NCI-H1105 (cell line): ENCODE results near the gene PDE2A.

ENCODE experiments used
- DNase-seq: peaks from one replicate; lab custom pipeline; 2025; lab: John Stamatoyannopoulos, UW

The PDE2A gene

DNA sequence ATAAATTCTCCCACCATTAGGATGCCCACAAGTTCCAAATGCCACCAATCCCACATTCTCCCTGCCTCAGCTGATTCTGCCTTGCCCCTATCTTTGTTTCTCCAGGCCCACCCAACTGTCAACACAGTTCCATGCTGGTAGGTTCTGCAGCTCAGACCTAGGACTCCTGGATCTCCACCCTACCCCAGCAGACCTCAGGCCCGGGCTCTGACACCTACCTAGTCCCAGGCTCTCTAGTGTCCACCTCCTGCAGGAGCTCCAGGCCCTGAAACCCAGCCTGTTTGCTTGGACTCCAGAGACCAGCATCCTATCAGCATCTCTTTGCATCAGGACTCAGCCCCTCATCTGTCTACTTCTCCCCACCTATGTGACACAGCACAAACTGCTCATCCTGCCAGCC lies 86.5 kb downstream of the PDE2A start:
- DNase-seq: no peak

DNA sequence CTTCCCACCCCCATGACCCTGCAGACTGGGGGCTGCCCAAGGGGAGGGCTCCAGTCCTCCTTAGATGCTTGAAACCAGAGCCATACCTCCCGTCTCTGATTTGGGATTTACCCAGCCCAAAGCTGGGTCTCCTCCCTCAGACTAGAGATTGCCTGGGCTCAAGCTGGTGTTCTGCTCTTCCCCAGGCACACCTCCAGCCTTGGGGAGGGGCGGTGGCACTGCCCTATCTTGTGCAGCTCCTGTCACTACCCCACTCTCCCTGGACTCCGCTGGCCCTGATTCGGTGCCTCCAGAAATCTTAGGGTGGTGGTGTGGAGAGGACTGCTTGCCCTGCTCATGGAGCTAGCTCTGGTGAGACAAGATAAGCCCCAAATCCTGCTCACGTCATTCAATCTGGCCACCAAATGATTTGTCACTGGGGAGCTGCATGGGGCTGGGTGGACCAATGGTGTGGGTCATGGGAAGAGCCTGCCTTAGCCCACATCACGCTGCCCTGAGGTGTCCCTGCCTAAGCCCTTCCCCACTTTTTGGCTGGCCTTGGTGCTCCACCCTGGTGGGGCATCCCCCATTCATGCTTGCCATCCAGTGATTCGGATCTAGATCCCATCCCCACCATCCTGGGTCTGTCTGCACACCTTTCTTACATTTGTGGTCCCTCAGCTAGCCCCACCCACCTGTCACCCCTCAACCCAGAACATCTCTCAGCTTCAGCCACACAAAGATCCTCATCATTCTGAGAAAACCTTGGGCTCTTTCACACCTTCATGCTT lies 87.7 kb downstream of the PDE2A start:
- no peak for DNase-seq

DNA sequence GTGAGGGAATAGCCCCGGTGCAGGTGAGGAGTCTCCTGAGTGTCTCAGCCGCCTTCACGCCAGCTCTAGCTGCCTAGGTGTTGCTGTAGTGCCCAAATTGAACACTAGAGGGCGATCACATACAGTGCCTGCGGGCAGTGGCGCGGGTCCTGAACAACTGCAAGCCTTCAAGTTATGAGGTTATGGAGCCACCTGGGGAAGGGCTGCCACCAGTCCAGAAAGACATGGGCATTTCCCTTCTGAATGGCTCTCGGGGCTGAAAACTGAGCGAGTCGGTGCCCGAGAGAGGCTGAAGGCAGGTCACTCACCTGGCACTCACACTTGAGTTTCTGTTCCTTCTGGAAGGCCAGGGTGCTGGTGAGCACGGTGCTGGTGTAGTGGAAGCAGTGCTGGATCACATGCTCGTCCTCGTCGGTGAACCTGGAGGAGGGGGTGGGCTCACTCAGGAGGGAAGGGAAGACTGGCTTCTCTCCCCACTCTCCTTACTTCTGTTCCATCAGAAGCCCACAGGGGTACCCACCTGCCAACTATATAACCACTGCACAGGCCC lies 88.4 kb downstream of the PDE2A start:
- peak; percentile 64 for DNase-seq

DNA sequence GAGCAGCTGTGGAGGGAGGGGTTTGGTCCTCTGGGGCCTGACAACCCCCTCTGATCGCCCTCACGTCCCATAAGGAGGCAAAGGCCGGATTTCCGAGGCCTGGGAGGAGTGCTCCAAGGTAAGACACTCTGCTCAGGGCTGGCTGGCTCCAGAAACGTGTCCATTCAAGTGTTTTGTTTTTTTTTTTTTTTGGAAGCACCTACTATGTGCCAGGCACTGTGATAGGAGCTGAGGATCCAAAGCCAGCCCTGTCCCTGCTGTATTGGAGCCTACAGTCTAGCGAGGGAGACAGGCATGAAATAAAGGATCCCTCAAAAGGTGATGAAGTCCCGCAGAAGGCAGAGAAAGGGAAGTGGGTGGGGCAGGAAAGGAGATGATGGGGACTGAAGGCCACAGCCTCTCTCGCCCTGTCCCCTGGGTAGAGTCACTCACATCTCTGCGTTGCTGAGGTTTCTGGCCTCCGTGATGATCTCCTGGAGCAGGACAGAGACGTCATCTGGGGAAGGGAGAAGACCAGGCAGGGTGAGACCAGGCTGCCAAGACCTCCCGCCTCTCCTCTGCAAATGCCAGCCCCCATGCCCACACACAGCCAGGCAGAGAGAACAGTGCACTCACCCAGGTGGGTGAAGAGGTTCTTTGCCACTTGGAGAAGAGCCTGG lies 89.2 kb downstream of the PDE2A start:
- DNase-seq: no peak

DNA sequence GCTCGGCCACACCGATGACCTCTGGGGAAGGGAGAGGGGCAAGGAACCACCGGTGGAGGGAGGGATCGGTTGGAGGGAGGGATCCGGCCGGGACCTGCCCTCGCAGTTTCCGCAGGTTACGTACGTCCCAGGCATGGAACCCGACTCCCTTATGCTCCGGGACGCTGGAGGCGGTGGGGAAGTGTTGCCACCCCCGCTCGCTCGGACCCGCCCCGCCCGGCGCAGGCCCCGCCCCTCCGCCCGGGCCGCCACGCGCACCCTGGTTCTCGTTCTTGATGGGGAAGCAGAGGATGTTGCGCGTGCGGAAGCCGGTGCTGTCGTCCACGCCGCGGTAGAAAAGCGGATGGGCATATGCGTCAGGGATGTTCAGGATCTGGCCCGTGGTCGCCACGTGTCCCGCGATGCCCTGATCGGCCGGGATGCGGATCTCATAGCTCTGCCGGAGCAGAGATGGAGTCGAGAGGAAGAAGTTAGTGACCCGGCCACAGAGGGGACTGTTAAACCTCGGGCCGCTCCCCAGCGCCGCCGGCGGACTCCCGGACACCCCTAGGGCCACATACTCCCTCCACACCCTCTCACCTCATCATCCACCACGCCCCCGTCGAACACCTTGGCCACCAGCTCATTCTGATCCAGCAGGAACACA lies 89.8 kb downstream of the PDE2A start:
- no peak for DNase-seq

DNA sequence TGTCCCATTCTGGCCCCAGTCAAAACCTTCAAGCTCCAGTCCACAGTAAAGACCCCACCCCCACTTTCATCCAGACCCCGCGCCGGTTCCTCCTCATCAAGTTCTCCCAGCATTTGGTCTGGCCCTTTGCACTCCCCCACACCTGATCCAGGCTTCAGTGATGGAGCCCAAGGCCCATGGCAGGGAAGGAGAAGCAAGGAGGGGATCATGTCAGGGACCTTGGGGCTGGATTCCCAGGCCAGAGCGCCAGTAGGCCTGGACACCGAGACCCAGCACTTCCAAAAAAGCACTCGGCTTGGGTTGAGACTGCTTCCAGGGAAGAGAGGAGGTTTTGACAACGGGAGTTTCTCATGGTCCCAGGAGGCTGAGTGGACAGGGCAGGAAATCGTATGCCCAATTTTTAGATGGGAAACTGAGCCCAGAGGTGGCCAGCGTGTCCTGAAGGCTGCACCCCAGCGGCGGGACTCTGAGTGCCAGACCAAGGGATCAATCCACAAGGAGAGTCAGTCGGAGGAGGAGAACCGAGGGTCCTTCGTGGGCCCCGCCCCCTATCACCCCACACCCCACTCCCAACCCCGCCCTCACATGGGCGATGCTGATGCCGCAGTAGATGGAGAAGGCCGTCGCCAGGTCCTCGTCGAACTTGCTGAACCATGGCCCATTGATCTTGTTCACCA lies 90.5 kb downstream of the PDE2A start:
- no peak for DNase-seq

DNA sequence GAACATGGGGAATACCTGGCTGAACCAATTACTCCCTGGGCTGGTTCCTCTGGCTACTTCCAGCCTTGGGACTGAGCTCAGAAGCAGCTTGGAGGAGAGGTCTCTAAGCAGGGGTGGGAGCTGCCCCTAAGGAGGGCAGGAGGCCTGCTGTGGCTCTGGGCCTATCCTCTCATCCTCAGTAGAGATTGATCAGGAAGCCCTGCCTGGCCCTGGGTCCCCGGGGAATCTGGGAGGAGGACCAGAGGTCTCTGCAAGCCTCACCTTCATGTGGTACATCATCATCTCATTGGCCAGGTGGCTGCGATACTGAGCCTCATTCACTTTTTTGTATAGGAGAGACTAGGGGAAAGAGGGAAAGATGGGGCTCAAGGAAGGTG lies 91.1 kb downstream of the PDE2A start:
- no peak for DNase-seq

DNA sequence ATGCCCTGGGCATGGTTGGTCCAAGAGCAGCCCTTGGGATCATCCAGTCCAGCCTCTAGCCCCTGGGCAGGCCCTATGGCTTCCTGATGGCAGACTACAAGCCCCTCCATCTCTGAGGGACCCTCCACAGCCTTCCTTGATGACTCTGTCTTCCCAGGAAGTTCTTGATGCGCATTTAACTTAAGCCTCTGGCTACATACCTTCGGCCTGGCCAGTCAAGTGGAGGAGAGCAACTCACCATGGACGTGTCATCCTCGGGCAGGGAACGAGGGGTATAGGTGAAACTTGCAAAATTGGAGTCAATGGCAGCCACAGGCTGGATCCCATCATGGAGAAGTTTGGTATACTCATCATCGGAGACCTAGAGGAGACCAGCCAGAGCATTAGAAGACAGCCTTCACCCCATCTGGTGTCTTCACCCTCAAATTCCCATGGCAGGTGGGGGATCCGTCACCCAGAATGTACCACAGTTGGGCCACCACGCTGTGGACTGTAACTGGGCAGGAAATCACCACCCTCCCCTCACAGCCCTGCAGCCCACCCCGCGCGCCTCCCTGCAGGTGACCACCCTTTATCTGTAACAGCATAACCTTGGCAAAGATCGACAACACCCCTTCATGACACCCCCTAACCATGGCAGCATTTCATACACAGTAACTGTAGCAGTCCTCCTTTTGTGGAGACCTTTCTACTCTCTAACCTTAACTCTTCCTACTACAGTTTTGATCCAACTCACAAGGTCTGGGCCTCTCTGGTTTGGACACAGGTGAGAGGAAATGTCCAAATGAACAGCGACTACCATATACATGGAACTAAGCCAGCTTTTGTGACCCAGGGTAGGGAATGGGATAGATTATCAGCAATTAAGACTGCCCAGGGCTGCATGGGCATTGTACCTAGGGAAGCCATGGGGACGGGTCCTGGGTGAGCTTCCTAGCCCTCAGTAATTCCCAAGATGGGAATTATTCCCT lies 91.7 kb downstream of the PDE2A start:
- DNase-seq: no peak

DNA sequence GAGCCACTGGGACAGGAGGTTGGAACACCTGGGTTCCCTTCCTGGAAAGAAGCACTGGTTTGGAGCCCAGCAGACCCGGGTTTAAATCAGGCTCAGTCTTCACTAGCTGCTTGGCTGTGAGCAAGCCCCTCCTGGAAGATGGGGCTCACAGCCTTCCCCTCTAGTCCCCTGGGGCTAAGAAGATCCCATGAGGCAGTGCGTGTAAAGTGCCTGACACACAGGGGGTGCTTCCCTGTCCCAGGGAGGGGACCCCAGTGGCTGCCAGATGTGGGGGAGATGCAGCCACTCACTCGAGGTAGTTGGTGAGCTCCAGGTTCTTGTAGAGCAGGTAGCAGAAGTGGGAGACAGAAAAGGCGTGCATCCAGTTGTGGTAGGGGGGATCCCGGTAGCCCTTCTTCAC lies 93.2 kb downstream of the PDE2A start:
- no peak for DNase-seq

DNA sequence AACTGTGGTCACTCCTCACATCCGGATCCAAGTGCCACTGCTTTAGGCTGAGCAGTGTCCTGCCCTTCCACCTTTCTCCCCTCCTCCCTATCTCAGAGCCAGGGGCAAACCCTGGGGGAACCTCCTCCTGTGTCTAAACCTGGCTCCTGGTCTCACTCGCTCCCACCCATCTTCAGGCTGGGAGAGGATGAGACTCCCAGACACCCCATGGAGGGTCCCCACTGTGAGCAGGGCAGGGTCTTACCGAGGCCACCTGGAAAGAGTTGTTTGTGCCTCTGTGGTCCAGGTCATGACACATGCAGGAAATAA lies 93.6 kb downstream of the PDE2A start:
- DNase-seq: no peak

DNA sequence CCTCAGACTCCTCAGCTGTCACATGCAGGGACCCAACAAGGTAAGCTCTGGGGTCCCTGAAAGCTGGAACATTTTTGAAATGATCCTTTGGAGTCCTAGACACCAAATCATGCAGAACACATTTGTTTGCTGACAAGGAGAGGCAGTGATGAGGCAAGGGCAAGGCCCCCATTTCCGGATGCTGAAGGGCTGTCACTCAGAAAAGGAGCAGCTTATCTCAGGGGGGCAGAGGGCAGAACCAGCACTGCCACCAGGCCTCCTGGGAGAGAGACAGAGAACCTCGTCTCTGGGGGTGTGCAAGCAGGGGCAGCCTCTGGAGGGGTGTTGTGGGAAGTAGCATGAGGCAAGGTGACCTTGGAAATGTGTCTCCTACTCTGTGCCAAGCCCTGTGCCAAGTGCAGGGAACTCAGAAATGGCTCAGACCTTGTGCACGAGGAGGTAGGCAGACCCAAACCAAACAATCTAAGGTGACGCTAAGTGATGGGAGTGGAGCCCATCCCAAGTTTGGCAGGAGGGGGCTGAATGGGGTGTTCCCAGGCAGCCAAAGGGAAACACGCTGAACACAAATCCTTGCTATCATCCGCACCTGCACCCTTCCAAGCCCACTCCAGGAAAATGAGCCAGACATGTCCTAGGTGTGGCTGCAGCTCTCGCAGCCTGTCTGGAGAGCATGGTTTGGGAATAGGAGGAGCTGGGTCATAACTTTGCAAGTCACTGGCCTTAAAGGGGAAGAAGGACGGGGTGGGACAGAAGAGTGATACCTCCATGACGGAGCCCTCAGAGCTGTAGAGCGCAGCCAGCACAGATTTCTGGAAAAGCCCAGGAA lies 94.2 kb downstream of the PDE2A start:
- DNase-seq: no peak

DNA sequence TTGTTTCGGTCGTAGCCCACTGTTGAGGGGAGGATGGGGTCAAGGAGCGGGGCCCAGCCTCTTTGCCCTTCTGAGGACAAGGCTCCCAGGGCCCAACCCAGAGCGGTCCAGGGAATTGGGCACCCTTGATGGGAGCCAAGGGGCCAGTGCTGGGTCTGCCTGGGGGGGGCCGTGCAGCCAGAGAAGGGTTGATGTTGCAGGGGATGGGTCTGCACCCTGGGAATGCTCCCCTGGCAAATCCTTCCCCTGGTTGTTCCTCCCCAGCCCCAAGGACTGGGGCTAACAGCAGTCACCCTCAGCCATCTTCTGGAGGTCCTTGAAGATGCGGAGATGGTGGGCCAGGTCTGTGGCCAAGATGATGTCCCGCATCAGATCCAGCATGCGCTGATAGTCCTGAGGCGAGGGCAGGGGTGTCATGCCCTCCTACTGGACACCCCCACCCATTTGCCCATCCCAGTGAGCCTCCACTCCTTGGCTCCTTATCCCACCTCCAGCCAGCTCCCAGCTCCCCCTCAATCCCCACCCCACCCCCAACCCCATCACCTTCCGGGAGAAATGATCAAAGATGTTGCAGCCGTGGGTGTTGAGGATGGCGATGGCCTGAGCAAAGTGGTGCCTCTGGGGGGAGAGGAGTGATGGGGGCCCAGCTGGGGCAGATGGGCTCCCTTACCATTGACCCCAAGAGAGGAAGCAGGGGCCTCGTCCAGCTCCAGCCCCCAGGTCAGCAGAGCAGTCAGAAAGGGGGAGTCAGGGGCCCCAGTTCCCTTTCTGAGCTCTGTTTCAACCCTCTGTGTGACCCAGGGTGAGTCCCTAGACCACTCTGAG lies 95.0 kb downstream of the PDE2A start:
- DNase-seq: no peak

DNA sequence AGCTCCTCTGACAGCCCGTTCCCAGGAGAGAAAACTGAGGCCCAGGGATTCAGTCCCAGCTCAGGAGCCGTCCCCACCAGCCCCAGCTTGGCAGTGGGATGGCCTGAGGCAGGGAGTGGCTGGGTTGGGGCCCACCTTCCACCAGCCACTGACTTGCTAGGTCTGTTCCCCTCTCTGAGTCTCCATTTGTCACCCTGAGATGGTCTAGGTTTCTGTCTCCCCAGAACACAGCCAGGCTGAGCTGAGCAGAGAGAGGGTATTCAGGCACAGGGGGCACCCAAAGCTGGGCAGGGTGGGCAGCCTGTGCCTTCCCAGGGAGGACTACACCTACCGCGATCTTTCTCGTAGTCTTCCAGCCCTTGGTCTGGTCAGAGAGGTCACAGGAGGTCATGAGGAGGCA lies 95.7 kb downstream of the PDE2A start:
- no peak for DNase-seq

DNA sequence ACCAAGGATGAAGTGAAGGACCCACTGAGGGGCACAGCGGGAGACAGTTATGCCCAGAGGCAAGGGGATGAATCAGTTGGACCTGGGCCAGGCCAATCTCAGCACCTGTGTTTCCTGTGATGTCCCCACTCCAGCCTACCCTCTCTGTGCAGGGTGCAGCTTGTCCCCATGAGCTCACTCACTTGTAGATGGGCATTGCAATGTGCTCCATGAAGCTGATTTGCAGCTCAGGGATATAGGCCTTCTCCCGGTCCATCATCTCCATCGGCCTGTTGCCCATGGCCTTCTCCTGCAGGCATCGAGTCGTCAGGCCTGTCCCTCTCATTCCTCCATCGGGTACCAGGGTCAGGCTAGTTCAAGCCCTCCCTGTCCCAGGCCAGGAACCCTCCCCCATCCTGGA lies 96.2 kb downstream of the PDE2A start:
- no peak for DNase-seq

DNA sequence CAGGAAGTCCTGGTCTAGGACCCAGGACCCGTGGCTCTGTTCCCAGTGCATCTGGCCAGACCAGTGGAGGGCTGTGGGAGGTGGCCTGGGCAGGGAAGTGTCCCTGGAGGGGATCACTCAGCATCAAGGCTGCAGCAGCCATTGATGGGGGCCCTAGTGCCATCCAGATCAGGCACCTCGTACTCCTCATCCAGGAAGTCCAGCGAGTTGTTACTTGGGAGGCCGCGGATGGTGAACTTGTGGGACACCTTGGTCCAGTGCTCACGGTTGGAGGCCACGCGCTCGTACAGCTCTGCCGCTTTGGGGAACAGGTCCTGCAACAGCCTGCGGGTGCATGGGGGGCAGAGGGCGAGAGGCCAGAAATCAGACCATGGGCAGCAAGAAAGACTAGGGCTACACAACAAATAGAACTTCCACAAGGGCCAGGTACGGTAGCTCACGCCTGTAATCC lies 96.9 kb downstream of the PDE2A start:
- DNase-seq: no peak

DNA sequence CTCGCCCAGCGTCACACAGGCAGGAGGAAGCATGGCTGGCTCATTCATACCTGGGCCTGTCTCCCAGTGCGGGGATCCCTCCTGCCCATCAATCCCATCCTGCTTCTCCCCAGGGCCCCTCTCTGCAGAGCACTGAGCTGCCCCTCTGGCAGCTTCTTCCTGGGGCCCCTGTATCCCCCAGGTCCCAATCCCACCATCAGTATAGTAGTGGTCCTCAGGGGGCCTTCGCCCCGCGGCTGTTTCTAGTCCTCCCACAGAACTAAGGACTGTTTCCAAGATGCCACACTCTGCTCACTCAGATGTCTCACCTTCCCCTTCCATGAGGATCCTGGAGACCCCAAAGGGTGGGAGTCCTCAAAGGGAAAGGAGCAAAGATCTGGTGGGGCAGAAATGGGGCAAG lies 97.6 kb downstream of the PDE2A start:
- no peak for DNase-seq

DNA sequence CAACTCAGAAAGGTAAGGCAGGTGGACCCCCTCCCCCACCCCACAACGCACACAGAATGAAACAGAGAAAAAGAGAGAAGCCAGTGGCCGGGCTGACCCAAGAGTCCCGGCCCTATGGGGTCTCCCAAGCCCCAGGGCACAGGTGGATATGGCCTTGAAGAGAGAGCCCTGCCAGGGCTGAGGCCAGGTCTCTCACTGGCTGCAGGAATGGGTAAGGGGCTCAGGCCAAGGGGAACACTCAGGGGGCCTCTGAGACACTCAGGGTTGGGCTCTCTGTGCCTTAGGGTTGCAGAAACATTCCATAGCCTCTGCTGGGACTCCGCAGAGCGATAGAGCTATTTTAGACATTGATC lies 98.0 kb downstream of the PDE2A start:
- DNase-seq: no peak

DNA sequence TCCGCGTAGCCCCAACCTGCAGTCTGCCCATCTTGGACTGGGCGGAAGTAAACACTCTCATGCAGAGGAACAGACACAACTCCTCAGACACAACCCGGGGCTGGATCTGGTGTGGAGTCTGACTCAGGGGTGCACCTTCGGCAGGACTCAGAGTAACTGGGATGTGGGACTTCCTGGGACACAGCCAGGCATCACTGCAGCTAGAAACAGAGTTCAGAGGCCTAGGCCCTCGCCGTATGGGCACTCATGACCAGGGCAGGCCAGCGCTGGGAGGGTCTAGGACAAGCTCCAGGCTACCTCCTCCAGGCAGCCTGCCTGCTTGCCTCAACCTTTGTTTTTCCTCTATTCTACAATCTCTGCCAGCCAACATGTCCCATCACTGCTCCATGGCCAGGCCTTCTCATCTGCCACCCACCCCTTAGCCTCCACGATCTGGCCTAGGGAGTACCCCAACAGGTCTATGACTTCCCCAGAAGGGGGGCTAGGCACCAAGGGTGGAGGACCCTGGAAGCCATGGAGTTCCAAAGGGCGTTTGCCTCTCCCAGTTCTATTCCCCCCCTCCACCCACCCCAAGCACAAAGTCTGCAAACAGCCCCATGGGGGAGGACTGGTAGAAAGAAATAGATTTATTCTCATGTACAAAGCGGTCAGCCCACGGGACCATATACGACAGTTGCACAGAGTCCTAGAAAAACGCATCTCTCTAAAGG lies 98.5 kb downstream of the PDE2A start:
- no peak for DNase-seq
